ENCODE results near the gene BEX4. TPM values are rescaled to one million over a fixed set of nuclear protein-coding genes. Genes with fewer than 3 reads are reported as not detected.
"Not testable (repeated sequence)": the region's sequence is repeated elsewhere in the genome, so short reads cannot be mapped to it uniquely, and the experiment has no call there.

The BEX4 gene
- total and polyA plus RNA-seq, 8 donors, result 5.8 to 53.2 (median 37.7) TPM

DNA sequence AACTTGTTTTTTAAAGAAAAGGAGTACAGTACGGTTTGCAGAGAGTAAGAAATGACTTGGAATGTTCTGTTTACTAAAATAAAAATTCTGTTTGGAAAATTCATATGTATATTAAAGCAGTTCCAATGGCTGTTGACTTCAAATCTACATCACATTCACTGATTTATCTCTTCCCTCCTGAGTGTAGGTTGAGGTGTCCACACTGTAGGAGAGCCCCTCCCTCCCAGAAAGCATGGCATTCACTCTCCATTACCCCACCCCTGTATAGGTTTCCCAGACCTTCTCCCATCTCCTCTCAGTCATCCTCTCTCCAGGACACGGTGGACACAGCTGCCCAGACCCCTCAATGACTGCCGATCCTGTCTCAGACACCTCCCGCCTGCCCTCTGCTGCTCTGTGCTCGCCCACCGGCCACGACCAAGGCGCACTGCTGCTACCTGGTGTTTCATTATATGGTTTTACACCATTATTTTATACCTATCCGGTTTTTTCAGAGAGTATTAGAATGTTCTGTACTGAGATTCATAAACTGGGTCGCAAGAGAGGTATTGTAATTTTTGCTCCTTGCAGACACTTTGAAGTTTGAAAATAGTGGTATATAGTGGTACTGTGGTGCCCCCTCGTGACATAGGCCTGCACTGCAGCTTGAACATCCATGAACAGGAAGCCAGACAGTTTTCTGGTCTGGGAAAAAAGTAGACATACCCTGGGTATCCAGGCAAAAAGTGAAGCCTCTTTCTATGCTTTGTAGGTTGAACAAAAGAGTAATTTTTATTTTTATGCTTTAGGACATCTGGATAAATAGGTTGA, 38.8 kb upstream of the BEX4 start:
- TF ChIP-seq POLR2AphosphoS5 (IDR thresholded peaks at IDR 0.05), result no peak
- TF ChIP-seq EP300 (IDR thresholded peaks at IDR 0.05), result no peak
- TF ChIP-seq, protein P1, sequence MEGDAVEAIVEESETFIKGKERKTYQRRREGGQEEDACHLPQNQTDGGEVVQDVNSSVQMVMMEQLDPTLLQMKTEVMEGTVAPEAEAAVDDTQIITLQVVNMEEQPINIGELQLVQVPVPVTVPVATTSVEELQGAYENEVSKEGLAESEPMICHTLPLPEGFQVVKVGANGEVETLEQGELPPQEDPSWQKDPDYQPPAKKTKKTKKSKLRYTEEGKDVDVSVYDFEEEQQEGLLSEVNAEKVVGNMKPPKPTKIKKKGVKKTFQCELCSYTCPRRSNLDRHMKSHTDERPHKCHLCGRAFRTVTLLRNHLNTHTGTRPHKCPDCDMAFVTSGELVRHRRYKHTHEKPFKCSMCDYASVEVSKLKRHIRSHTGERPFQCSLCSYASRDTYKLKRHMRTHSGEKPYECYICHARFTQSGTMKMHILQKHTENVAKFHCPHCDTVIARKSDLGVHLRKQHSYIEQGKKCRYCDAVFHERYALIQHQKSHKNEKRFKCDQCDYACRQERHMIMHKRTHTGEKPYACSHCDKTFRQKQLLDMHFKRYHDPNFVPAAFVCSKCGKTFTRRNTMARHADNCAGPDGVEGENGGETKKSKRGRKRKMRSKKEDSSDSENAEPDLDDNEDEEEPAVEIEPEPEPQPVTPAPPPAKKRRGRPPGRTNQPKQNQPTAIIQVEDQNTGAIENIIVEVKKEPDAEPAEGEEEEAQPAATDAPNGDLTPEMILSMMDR (IDR thresholded peaks at IDR 0.05), result peak in 5 of 7 experiments; percentile 25 to 74 (median 59)
- no peak for TF ChIP-seq POLR2A (IDR thresholded peaks at IDR 0.05)
- Histone ChIP-seq H3K27me3 (peaks cover 0 to 11% (median 0%) of the 10 kb centered on the region in 3 donors), H3K9me3 (no peaks in the 10 kb centered on the region), H3K4me3 (no peak overlapping the region), H3K27ac (no peak overlapping the region), H3K36me3 (no peaks in the 10 kb centered on the region), H3K4me1 (no peaks in the 10 kb centered on the region)
- intact Hi-C loops (cut with DNase I; ENCODE audit: low total_unique reads), result loop anchor here (5.0 kb wide), 1 partner anchor 229 kb away; no protein-coding TSS in a partner anchor
- peak; percentile 72 to 77 for DNase-seq
- WGBS, 5 donors, result 12 to 32% (median 16%) methylated on average over 4 to 11 of the region's 11 CpGs

DNA sequence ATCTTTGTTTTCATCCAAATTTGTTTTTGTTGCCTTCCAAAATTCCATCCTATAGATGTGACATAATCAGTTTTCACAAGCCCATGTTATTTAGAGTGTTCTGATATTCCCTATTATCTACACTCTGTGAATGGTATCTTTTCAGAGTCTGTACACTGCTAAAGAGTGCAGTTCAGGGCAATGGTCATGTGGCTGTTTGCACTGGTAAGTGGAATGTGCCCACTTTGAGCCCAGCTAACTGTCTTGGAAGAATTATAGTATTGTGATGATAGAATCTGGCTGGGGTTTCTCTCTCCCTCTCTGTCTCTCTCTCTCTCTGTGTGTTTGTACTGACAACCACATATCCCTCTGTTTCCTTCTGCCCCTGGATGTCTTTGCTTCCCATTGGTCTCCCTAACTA, 37.4 kb upstream of the BEX4 start:
- H3K27me3 ChIP-seq, result peaks cover 0 to 14% (median 0%) of the 10 kb centered on the region in 3 donors
- H3K36me3 ChIP-seq, result no peaks in the 10 kb centered on the region
- DNase-seq, result no peak
- H3K4me1 ChIP-seq, result no peaks in the 10 kb centered on the region
- TF ChIP-seq, protein P1 (IDR thresholded peaks at IDR 0.05), result no peak
- TF ChIP-seq POLR2A (IDR thresholded peaks at IDR 0.05) (no peak), EP300 (IDR thresholded peaks at IDR 0.05) (no peak), POLR2AphosphoS5 (IDR thresholded peaks at IDR 0.05) (no peak)
- no peak overlapping the region for H3K27ac ChIP-seq
- H3K9me3 ChIP-seq, result no peaks in the 10 kb centered on the region
- no peak overlapping the region for H3K4me3 ChIP-seq
- intact Hi-C loops (cut with DNase I; ENCODE audit: low total_unique reads), result loop anchor here (5.0 kb wide), 1 partner anchor 230 kb away; no protein-coding TSS in a partner anchor

DNA sequence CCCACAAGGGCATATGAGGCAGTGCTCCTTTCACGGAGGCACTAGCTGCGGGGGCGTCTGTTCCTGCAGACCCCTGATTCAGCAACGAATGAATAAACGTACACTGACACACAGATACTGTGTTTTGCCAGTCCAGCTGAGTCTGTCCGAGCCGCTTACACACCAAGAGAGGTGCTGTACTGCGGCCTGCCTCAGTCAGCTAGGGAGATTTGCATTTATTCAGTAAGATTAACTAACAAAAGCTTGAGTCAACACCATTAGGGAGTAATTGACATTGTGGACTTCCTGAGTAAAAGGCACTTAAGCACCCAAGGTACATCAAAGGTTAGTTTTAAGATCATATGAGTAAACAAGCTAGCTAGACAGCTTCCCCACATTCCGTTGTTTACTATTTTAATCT, 31.0 kb upstream of the BEX4 start:
- Histone ChIP-seq H3K9me3 (no peaks in the 10 kb centered on the region), H3K4me3 (no peak overlapping the region), H3K4me1 (no peaks in the 10 kb centered on the region), H3K27me3 (peaks cover 0 to 8% (median 0%) of the 10 kb centered on the region in 3 donors), H3K36me3 (no peaks in the 10 kb centered on the region), H3K27ac (no peak overlapping the region)
- DNase-seq, result peak in 1 of 2 donors; percentile 24
- 14 to 26% (median 24%) methylated on average over 9 of the region's 9 CpGs for WGBS, 5 donors
- intact Hi-C loops (cut with DNase I; ENCODE audit: low total_unique reads), result no loop called here
- no peak for TF ChIP-seq POLR2AphosphoS5 (IDR thresholded peaks at IDR 0.05)

DNA sequence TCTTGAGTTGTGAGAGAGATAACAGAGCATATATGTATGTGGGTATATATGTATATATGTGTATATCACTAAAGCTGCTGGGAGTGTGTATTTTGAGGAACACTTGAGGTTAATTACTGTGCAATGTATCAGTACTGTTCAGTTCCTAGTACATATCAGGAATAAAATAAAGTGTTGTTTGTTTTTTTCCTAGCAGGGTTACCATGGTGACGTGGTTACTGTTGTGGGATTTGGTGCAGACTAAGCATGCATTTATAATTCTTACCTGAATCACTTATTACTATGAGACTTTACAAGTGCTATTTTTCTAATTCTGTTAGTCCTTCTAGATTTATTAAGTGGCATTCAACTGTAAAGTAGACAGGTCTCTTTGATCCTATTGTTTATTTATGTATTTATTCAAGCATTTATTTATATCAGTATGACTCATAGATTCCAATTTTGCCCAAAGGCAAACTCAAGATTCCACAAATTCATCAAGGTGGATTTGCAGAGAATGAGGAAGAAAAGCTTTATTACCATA, 26.9 kb upstream of the BEX4 start:
- Histone ChIP-seq H3K9me3 (no peaks in the 10 kb centered on the region), H3K4me1 (no peaks in the 10 kb centered on the region), H3K36me3 (no peaks in the 10 kb centered on the region), H3K4me3 (no peak overlapping the region), H3K27me3 (peaks cover 0 to 4% (median 0%) of the 10 kb centered on the region in 3 donors), H3K27ac (no peak overlapping the region)
- intact Hi-C loops (cut with DNase I; ENCODE audit: low total_unique reads), result no loop called here
- WGBS, 5 donors, result 55 to 80% (median 73%) methylated on average over 1 of the region's 1 CpG
- no peak for DNase-seq
- TF ChIP-seq POLR2A (IDR thresholded peaks at IDR 0.05), result no peak

DNA sequence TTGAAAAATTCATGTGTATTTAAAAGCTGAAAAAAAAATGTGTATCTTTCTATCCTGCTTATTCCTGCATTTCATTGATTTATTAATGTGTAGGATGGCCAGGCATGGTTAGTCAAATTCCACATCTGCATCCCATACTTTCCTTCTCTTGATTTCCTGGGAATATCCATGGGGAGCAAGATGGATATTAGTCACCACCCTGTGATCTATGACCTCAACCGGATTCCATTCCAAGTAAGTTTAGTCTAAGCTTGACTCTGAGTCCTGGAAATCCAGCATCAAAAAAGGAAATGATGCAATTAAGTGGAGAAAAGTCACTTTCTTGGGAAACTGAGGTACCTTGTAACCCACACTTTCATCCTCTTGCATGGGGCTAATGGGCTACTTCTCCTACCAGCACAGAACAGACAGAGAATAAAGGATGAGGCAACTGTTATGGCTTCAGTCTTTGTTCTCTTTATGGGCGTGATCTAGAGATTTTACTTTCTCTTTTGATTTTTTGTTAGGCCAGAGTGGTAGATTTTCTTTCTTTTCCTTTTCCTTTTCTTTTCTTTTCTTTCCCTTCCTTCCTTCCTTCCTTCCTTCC, 17.1 kb upstream of the BEX4 start:
- H3K27ac ChIP-seq, result no peak overlapping the region
- H3K27me3 ChIP-seq, result no peaks in the 10 kb centered on the region
- intact Hi-C loops (cut with DNase I; ENCODE audit: low total_unique reads), result no loop called here
- H3K36me3 ChIP-seq, result no peaks in the 10 kb centered on the region
- H3K4me3 ChIP-seq, result no peak overlapping the region
- DNase-seq, result no peak
- no peaks in the 10 kb centered on the region for H3K9me3 ChIP-seq
- WGBS, 5 donors, result 33 to 71% (median 67%) methylated on average over 2 of the region's 2 CpGs
- no peaks in the 10 kb centered on the region for H3K4me1 ChIP-seq
- no peak for TF ChIP-seq POLR2AphosphoS5 (IDR thresholded peaks at IDR 0.05)
- TF ChIP-seq EP300 (IDR thresholded peaks at IDR 0.05), result no peak
- TF ChIP-seq, protein P1 (IDR thresholded peaks at IDR 0.05), result no peak
- TF ChIP-seq POLR2A (IDR thresholded peaks at IDR 0.05), result no peak

DNA sequence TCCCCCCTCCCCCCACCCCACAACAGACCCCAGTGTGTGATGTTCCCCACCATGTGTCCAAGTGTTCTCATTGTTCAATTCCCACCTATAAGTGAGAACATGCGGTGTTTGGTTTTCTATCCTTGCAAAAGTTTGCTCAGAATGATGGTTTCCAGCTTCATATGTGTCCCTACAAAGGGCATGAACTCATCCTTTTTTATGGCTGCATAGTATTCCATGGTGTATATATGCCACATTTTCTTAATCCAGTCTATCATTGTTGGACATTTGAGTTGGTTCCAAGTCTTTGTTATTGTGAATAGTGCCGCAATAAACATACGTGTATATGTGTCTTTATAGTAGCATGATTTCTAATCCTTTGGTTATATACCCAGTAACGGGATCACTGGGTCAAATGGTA, 16.2 kb upstream of the BEX4 start:
- H3K9me3 ChIP-seq; H3K4me3 ChIP-seq; H3K36me3 ChIP-seq; DNase-seq; intact Hi-C loops (cut with DNase I; ENCODE audit: low total_unique reads); H3K27ac ChIP-seq; H3K4me1 ChIP-seq; H3K27me3 ChIP-seq: not testable (repeated sequence)
- 83 to 100% (median 97%) methylated on average over 1 to 4 of the region's 4 CpGs for WGBS, 5 donors
